ENCODE results near the gene CELF4.

GRCh38 chr18:37512400-37512799 lies 53.2 kb downstream of the CELF4 start:
- TF ChIP-seq, protein P1, sequence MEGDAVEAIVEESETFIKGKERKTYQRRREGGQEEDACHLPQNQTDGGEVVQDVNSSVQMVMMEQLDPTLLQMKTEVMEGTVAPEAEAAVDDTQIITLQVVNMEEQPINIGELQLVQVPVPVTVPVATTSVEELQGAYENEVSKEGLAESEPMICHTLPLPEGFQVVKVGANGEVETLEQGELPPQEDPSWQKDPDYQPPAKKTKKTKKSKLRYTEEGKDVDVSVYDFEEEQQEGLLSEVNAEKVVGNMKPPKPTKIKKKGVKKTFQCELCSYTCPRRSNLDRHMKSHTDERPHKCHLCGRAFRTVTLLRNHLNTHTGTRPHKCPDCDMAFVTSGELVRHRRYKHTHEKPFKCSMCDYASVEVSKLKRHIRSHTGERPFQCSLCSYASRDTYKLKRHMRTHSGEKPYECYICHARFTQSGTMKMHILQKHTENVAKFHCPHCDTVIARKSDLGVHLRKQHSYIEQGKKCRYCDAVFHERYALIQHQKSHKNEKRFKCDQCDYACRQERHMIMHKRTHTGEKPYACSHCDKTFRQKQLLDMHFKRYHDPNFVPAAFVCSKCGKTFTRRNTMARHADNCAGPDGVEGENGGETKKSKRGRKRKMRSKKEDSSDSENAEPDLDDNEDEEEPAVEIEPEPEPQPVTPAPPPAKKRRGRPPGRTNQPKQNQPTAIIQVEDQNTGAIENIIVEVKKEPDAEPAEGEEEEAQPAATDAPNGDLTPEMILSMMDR (IDR thresholded peaks at IDR 0.05): no peak
- TF ChIP-seq POLR2A (IDR thresholded peaks at IDR 0.05): no peak
- no peak for TF ChIP-seq POLR2AphosphoS5 (IDR thresholded peaks at IDR 0.05)
- TF ChIP-seq EP300 (IDR thresholded peaks at IDR 0.05): no peak
